Testis (tissue), 2 donors: ENCODE measurements around the gene SKAP1.

ENCODE experiments used
- POLR2A ChIP-seq: fragments of 450-650 bp; IDR thresholded peaks from one replicate; pipeline ENCODE4 v1.6.1; 2017; ENCODE audit warnings: antibody characterized with exemption, mild to moderate bottlenecking, moderate library complexity
- TF ChIP-seq, protein P1 (sequence below), 3 experiments: fragments of 450-650 bp in 2 of 3; fragments of 200-600 bp in 1 of 3; sonication (generic) in 1 of 3; IDR thresholded peaks; one replicate each; pipeline ENCODE4 v1.5.1; 2016 to 2019; ENCODE audit warnings: antibody characterized with exemption in 3 of 3, mild to moderate bottlenecking in 2 of 3, moderate library complexity in 1 of 3

DNA sequence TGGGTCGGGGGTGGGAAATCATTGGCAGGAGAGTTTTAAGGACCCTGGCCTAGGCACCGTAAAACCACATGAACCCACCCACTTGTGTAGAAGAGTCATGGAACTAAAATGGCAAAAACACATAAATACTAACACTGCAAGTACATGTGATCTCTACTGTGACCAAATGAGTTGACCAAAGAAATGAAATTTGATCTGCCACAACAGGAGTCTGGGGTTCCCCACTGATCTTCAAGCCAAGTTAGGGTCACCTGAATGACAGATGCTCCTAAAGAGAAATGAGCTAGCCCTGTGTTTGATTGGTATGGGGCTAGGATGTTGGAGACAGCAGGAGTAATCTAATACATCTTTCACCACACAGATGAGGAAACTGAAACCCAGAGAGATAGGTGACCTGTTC is 21.5 kb upstream of the SKAP1 start:
- TF ChIP-seq, protein P1, sequence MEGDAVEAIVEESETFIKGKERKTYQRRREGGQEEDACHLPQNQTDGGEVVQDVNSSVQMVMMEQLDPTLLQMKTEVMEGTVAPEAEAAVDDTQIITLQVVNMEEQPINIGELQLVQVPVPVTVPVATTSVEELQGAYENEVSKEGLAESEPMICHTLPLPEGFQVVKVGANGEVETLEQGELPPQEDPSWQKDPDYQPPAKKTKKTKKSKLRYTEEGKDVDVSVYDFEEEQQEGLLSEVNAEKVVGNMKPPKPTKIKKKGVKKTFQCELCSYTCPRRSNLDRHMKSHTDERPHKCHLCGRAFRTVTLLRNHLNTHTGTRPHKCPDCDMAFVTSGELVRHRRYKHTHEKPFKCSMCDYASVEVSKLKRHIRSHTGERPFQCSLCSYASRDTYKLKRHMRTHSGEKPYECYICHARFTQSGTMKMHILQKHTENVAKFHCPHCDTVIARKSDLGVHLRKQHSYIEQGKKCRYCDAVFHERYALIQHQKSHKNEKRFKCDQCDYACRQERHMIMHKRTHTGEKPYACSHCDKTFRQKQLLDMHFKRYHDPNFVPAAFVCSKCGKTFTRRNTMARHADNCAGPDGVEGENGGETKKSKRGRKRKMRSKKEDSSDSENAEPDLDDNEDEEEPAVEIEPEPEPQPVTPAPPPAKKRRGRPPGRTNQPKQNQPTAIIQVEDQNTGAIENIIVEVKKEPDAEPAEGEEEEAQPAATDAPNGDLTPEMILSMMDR (IDR thresholded peaks at IDR 0.05): no peak
- no peak for TF ChIP-seq POLR2A
